NCI-H82 treated with DMSO at 0.1 percent for 48 hours (cell line): ENCODE data around the gene TMEM260.
"Not testable (repeated sequence)": the region's sequence is repeated elsewhere in the genome, so short reads cannot be mapped to it uniquely, and the experiment has no call there.

Source experiments
- DNase-seq: peaks from one replicate; lab custom pipeline; 2025; ENCODE audit not compliant: unreplicated experiment; lab: John Stamatoyannopoulos, UW

Gene TMEM260

GRCh38 chr14:56667290-56667689 is 87.7 kb downstream of the TMEM260 start:
- DNase-seq, result not testable (repeated sequence)

GRCh38 chr14:56676042-56676441 is 96.4 kb downstream of the TMEM260 start:
- no peak for DNase-seq

- no peak for DNase-seq
Measured at GRCh38 chr14:56678838-56679237, 99.2 kb downstream of the TMEM260 start.

- peak; percentile 95 for DNase-seq
Measured at GRCh38 chr14:56686416-56686815, 106.8 kb downstream of the TMEM260 start.

GRCh38 chr14:56687123-56687522 is 107.5 kb downstream of the TMEM260 start:
- DNase-seq, result no peak

GRCh38 chr14:56694609-56695008 is 115.0 kb downstream of the TMEM260 start:
- DNase-seq, result no peak

- DNase-seq, result not testable (repeated sequence)
Measured at GRCh38 chr14:56695216-56695615, 115.6 kb downstream of the TMEM260 start.
